Cardiac muscle cell (in vitro differentiated cells and primary cell): ENCODE results near the gene SERPINA3. TPM values are rescaled to one million over a fixed set of nuclear protein-coding genes. Genes with fewer than 3 reads are reported as not detected.

Source experiments
- DNase-seq, 2 donors: peaks; one replicate each; pipeline versions ENCODE4 v3.0.0 to v3.0.0-alpha.2; 2010 to 2017; ENCODE audit warnings: low read depth in 1 of 2, low spot score in 1 of 2
- H3K27ac ChIP-seq: fragments of 200-600 bp; sonication (generic); 2 replicates; pipeline ENCODE4 v1.5.1; 2016
- H3K27me3 ChIP-seq: fragments of 200-600 bp; sonication (generic); 2 replicates; pipeline ENCODE4 v1.6.0; 2016; ENCODE audit warnings: control low read depth
- H3K36me3 ChIP-seq: fragments of 200-600 bp; sonication (generic); 2 replicates; pipeline ENCODE4 v1.5.1; 2016; ENCODE audit warnings: control low read depth
- H3K4me1 ChIP-seq: fragments of 200-600 bp; sonication (generic); 2 replicates; pipeline ENCODE4 v1.8.1; 2017; ENCODE audit warnings: low read depth, mild to moderate bottlenecking, mixed run types
- H3K4me3 ChIP-seq: fragments of 200-600 bp; sonication (generic); 2 replicates; pipeline ENCODE4 v1.5.1; 2016; ENCODE audit warnings: mild to moderate bottlenecking
- H3K9me3 ChIP-seq: fragments of 200-600 bp; sonication (generic); 2 replicates; pipeline ENCODE4 v1.5.1; 2017; ENCODE audit warnings: low read depth, mild to moderate bottlenecking, control low read depth
- polyA plus RNA-seq: library from polyadenylated mRNA; unstranded; fragments of >200 nt; fragmentation: Nextera tagmentation; extraction: Ambion mirVana; gene quantifications from 2 replicates; pipeline ENCODE4 v1.2.1, GENCODE V29; 2016
- total RNA-seq: library from RNA; depleted of rRNA; stranded (reverse); fragments of >200 nt; gene quantifications from 2 replicates; pipeline ENCODE4 v1.2.3, GENCODE V29; 2016
- TF ChIP-seq, protein P1 (sequence below): IDR thresholded peaks from 2 replicates; pipeline ENCODE4 v1.5.1; 2012; ENCODE audit warnings: low read depth, mild to moderate bottlenecking, low read length

SERPINA3 gene
- total and polyA plus RNA-seq, 2 experiments from 2014 or later = 0.31 TPM; not detected in 1

DNA sequence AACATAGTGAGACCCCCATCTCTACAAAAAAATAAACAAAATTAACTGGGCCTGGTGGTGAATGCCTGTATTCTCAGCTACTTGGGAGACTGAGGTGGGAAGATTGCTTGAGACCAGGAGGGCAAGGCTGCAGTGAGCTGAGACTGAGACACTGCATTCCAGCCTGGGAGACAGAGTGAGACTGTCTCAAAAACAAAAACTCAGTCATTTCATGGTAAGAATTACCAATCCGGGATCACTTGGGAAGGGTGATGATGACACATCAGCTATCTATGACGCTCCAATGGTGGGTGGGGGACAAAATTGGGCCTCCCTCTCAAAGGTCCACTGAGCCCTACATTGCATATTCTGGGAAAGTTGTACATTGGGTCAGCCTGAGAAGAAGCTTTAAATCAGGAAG lies 47.7 kb downstream of the SERPINA3 start:
- no peaks in the 10 kb centered on the region for H3K9me3 ChIP-seq
- H3K27me3 ChIP-seq = no peaks in the 10 kb centered on the region
- no peak overlapping the region for H3K4me3 ChIP-seq
- DNase-seq = no peak
- H3K4me1 ChIP-seq = no peaks in the 10 kb centered on the region
- TF ChIP-seq, protein P1, sequence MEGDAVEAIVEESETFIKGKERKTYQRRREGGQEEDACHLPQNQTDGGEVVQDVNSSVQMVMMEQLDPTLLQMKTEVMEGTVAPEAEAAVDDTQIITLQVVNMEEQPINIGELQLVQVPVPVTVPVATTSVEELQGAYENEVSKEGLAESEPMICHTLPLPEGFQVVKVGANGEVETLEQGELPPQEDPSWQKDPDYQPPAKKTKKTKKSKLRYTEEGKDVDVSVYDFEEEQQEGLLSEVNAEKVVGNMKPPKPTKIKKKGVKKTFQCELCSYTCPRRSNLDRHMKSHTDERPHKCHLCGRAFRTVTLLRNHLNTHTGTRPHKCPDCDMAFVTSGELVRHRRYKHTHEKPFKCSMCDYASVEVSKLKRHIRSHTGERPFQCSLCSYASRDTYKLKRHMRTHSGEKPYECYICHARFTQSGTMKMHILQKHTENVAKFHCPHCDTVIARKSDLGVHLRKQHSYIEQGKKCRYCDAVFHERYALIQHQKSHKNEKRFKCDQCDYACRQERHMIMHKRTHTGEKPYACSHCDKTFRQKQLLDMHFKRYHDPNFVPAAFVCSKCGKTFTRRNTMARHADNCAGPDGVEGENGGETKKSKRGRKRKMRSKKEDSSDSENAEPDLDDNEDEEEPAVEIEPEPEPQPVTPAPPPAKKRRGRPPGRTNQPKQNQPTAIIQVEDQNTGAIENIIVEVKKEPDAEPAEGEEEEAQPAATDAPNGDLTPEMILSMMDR = no peak
- no peak overlapping the region for H3K27ac ChIP-seq
- H3K36me3 ChIP-seq = no peaks in the 10 kb centered on the region

DNA sequence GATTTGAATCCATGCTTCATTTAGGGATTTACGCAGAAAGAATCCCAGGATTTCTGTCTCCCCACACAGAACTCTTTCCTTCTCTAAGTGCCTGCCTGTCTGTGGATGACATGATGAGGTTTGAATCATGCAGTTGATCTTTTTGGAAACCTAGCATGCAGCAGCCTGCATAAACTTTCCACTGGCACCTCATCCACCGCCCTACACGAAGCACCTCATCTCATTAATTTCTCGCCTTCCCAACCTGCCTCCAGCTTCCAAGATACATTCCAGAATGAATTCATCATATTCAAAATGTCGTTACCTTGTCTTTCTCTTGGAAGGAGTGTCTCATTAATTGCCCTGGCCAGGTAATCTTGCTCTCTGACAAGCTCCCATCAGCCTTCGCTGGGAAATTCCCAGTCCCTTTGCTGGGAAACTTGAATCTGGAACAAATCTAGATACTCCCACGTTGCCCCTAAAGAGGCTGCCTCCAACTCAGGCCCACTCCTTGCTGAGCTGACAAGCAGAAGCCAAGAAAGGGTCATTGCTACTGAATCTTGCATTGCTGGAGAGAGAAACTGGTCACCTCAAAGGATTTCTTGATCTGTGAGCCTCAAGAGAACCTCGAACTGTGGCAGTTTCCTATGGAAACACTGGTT lies 48.2 kb downstream of the SERPINA3 start:
- Histone ChIP-seq H3K4me1 (no peaks in the 10 kb centered on the region), H3K27ac (no peak overlapping the region), H3K4me3 (no peak overlapping the region), H3K27me3 (no peaks in the 10 kb centered on the region), H3K9me3 (no peaks in the 10 kb centered on the region), H3K36me3 (no peaks in the 10 kb centered on the region)
- no peak for DNase-seq
- TF ChIP-seq, protein P1 = no peak

DNA sequence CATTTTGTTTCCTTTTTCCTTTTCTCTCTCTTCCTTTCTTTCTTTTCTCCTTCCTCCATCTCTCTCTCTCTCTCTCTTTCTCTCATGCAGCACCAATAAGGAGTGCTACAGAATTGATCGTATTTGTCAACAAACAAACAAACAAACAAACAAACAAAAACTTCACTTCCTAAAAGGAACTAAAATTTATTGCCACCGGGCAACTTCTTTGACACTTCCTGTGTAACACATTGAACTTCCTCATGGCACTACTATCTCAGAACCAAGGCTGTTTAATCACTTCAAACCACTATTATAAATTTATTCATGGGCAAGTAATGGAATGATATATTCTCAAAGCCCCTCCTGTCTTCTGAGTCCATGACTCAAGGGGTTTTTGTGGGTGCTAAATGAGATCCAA lies 51.3 kb downstream of the SERPINA3 start:
- Histone ChIP-seq H3K9me3 (no peaks in the 10 kb centered on the region), H3K4me3 (no peak overlapping the region), H3K4me1 (no peaks in the 10 kb centered on the region), H3K27ac (no peak overlapping the region), H3K36me3 (no peaks in the 10 kb centered on the region), H3K27me3 (no peaks in the 10 kb centered on the region)
- DNase-seq = no peak
- TF ChIP-seq, protein P1 = no peak

DNA sequence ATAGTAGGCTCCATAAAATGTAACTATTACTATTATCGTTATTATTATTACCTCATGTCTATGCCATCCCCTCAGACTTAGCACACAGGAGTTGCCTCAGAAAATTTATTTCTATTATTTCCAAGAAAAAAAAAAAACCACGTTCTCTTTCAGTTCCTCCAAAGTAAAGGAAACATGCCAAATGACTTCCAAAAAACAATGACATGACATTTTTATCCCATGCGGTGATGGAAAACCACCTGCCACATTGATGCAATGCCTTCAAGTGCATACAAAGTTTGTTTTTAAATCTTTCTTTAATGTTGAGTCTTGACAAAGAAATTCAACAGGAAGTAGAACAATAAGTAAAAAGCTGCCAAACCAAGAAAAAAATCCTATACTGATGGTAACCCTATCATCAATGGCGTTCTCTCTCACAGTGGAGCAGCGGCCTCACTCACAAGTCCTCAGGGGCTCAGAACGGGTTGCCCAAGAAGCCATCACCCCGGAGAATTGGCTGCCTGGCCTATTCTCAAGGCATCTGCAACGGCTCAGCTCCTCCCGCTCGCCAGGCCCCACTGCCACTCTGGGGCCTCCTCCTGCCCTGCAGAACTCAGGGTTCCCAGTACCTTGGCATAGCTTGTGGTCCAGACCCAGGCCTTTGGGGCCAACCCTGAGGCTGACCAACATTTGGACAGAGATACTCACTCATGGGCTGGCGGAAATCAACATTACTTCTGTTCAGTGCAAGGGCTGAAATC lies 51.9 kb downstream of the SERPINA3 start:
- no peak overlapping the region for H3K4me3 ChIP-seq
- no peaks in the 10 kb centered on the region for H3K36me3 ChIP-seq
- no peaks in the 10 kb centered on the region for H3K9me3 ChIP-seq
- H3K27ac ChIP-seq = no peak overlapping the region
- no peaks in the 10 kb centered on the region for H3K4me1 ChIP-seq
- H3K27me3 ChIP-seq = no peaks in the 10 kb centered on the region
- peak in 1 of 2 donors; percentile 27 for DNase-seq
- TF ChIP-seq, protein P1 = no peak

DNA sequence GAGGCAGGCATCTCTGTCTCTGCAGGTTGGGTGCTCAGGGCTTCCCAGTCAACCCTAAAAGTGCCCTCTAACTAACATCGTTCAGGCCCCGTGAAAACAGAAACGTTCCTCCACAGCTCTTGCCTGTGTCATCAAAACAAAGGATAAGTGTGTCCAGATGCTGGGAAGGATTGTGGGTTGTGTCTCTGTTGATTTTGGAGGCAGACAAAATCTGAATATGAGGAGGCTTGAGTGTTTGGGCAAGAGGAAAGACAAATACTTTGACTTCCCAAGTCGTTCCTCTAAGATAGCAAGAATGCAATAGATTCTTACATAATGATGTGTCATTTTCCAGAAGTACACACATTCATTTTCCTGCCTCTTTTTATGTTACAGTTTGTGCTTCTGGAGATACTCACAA lies 52.9 kb downstream of the SERPINA3 start:
- no peak overlapping the region for H3K27ac ChIP-seq
- TF ChIP-seq, protein P1 = no peak
- peak in 1 of 2 donors; percentile 59 for DNase-seq
- H3K27me3 ChIP-seq = no peaks in the 10 kb centered on the region
- no peaks in the 10 kb centered on the region for H3K4me1 ChIP-seq
- no peaks in the 10 kb centered on the region for H3K36me3 ChIP-seq
- no peak overlapping the region for H3K4me3 ChIP-seq
- no peaks in the 10 kb centered on the region for H3K9me3 ChIP-seq
